BJ (cell line): ENCODE data around the gene TRPM7. TPM values are rescaled to one million over a fixed set of nuclear protein-coding genes. Genes with fewer than 3 reads are reported as not detected.

Experiments used
- CTCF ChIA-PET: fragments of 350-600 bp; formaldehyde crosslinking; extraction: SDS; loops from one replicate; lab custom pipeline; 2021; ENCODE audit warnings: antibody characterized with exemption, inconsistent platforms; lab: Yijun Ruan, JAX
- POLR2A ChIA-PET: fragments of 300-600 bp; sonication (Branson Sonifier 250); formaldehyde crosslinking; extraction: SDS; loops from one replicate; lab custom pipeline; 2021; ENCODE audit warnings: antibody characterized with exemption; lab: Charles Lee
- DNase-seq: peaks from one replicate; pipeline ENCODE4 v3.0.0-alpha.2; 2011; ENCODE audit warnings: low read depth
- H3K27me3 ChIP-seq: 2 replicates; pipeline ENCODE4 v1.6.0; 2011; ENCODE audit warnings: low read length; ENCODE audit not compliant: control insufficient read depth, insufficient read depth
- H3K36me3 ChIP-seq: 2 replicates; pipeline ENCODE4 v1.5.1; 2011; ENCODE audit warnings: low read length; ENCODE audit not compliant: control insufficient read depth, insufficient read depth
- H3K4me3 ChIP-seq: 2 replicates; pipeline ENCODE4 v1.5.1; 2011; ENCODE audit warnings: low read depth, mild to moderate bottlenecking, control low read depth, low read length
- CTCF ChIP-seq: IDR thresholded peaks from 2 replicates; pipeline ENCODE4 v1.5.1; 2011; ENCODE audit warnings: low read depth, mild to moderate bottlenecking, control low read depth, inconsistent platforms, low read length, moderate library complexity; ENCODE audit not compliant: insufficient read depth
- polyA plus RNA-seq: library from polyadenylated mRNA; depleted of rRNA; stranded (reverse); fragments of >200 nt; gene quantifications from 2 replicates; pipeline ENCODE4 v1.2.3, GENCODE V29; 2011; rRNA removed
- small RNA-seq: library from RNA; depleted of rRNA; stranded (forward); fragments of <200 nt; gene quantifications from one replicate; pipeline ENCODE3, GENCODE V24; 2012; ENCODE audit warnings: low replicate concordance, low read depth; ENCODE audit not compliant: insufficient read length

The TRPM7 gene
- polyA plus RNA-seq, 1 experiment, result 9.9 TPM

- ChIA-PET POLR2A (no interaction called here), CTCF (no interaction called here)
- Histone ChIP-seq H3K36me3 (no peaks in the 10 kb centered on the region), H3K4me3 (no peak overlapping the region), H3K27me3 (no peaks in the 10 kb centered on the region)
- TF ChIP-seq CTCF, result no peak
- DNase-seq, result no peak
Observed at GRCh38 chr15:50531766-50532165, 154.8 kb downstream of the TRPM7 start.

DNA sequence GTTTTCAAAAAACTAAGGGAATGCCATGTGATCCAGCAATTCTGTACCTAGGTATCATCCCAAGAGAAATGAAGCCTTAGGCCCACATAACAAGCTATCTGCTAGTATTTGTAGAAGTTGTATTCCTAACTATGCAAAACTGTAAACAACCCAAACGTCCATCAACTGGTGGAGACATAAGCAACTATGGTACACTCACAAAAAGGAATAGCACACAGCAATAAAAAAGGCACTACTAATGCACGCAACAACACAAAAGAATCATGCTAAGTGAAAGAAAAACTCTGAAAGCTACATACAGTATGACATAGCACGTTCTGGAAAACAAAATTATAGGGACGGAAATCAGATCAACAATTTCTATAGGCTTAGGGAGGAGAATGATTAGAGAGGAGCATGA, 155.4 kb downstream of the TRPM7 start:
- Histone ChIP-seq H3K4me3 (no peak overlapping the region), H3K36me3 (no peaks in the 10 kb centered on the region), H3K27me3 (no peaks in the 10 kb centered on the region)
- POLR2A ChIA-PET, result no interaction called here
- no peak for DNase-seq
- CTCF ChIA-PET, result interaction anchor here (0.6 to 0.8 kb wide), 3 partner anchors 9 to 1903 kb away, joined by 3 to 4 read pairs (median 3); no protein-coding TSS in a partner anchor
- TF ChIP-seq CTCF, result no peak

GRCh38 chr15:50523851-50524251, 162.7 kb downstream of the TRPM7 start:
- no peaks in the 10 kb centered on the region for H3K36me3 ChIP-seq
- TF ChIP-seq CTCF, result no peak
- no peak for DNase-seq
- no peaks in the 10 kb centered on the region for H3K27me3 ChIP-seq
- no peak overlapping the region for H3K4me3 ChIP-seq
- ChIA-PET POLR2A (no interaction called here), CTCF (no interaction called here)

DNA sequence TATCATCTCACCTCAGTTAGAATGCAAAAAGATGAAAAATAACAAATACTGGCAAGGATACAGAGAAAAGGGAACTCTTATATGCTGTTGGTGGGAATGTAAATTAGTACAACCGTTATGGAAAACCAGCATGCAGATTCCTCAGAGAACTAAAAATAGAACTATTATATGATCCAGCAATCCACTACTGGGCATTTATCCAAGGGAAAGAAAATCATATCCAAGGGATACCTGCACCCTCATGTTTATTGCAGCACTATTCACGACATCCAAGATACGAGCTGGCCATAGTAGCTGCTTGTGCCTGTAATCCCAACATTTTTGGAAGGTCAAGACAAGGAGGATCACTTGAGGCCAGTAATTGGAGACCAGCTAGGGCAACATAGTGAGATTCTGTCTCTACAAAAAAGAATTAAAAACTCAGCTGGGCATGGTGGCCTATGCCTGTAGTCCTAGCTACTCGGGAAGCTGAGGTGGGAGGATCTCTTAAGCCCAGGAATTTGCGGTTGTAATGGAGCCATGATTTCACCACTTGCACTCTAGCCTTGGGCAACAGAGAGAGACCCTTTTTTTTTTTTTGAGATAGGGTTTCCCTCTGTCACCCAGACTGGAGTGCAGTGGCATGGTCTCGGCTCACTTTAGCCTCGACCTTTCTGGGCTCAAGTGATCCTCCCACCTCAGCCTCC, 166.7 kb downstream of the TRPM7 start:
- TF ChIP-seq CTCF, result no peak
- no peak overlapping the region for H3K4me3 ChIP-seq
- CTCF ChIA-PET, result interaction anchor here (1.2 kb wide), 1 partner anchor 70 kb away, joined by 3 read pairs; no protein-coding TSS in a partner anchor
- no peaks in the 10 kb centered on the region for H3K27me3 ChIP-seq
- DNase-seq, result no peak
- H3K36me3 ChIP-seq, result no peaks in the 10 kb centered on the region
- POLR2A ChIA-PET, result no interaction called here

- CTCF ChIA-PET, result no interaction called here
- DNase-seq, result no peak
Observed at GRCh38 chr15:50513001-50513400, 173.6 kb downstream of the TRPM7 start.

More at GRCh38 chr15:50513001-50513400, 173.6 kb downstream of the TRPM7 start:
- Histone ChIP-seq H3K27me3 (no peaks in the 10 kb centered on the region), H3K36me3 (no peaks in the 10 kb centered on the region), H3K4me3 (no peak overlapping the region)
- no peak for TF ChIP-seq CTCF
- POLR2A ChIA-PET, result no interaction called here

Small RNA genes lying within 50 kb of the gene (small RNA-seq; reads per million reads assigned to genes)
- gene RN7SL354P, result not detected

Other genes with a start within 250 kb of the TRPM7 start
- 0.15 TPM in 1 of 2 replicates, not detected in the other for gene USP50, start 140.1 kb downstream of the TRPM7 start, polyA plus RNA-seq
- gene SPPL2A, start 78.9 kb upstream of the TRPM7 start, polyA plus RNA-seq, result 48.6 and 84.5 TPM in 2 replicates
- gene AP4E1, start 221.9 kb upstream of the TRPM7 start, polyA plus RNA-seq, result 1.8 and 4.2 TPM in 2 replicates